Neutrophil (primary cell): ENCODE results near the gene C1QL4.

ENCODE experiments used
- H3K27ac ChIP-seq: fragments of 200-600 bp; sonication (generic); 2 replicates; pipeline ENCODE4 v1.5.1; 2016; ENCODE audit warnings: mild to moderate bottlenecking, moderate library complexity
- H3K27me3 ChIP-seq: fragments of 200-600 bp; sonication (generic); 2 replicates; pipeline ENCODE4 v1.6.0; 2016; ENCODE audit warnings: mild to moderate bottlenecking
- H3K36me3 ChIP-seq: fragments of 200-600 bp; sonication (generic); 2 replicates; pipeline ENCODE4 v1.5.1; 2017
- H3K4me1 ChIP-seq, 2 experiments: fragments of 200-600 bp in 1 of 2; sonication (generic) in 1 of 2; 1 replicate in 1 of 2; 2 replicates in 1 of 2; pipeline versions ENCODE4 v1.5.1 to v1.6.1; 2013 to 2016; ENCODE audit warnings: low read depth in 1 of 2, low read length in 1 of 2, mild to moderate bottlenecking in 1 of 2, moderate library complexity in 1 of 2; ENCODE audit not compliant: control insufficient read depth in 1 of 2, insufficient read depth in 1 of 2
- H3K4me3 ChIP-seq, 2 experiments: fragments of 200-600 bp in 1 of 2; sonication (generic) in 1 of 2; 1 replicate in 1 of 2; 2 replicates in 1 of 2; pipeline ENCODE4 v1.5.1; 2013 to 2016; ENCODE audit warnings: low read depth in 1 of 2, low read length in 1 of 2, mild to moderate bottlenecking in 1 of 2, moderate library complexity in 1 of 2
- H3K9me3 ChIP-seq: fragments of 200-600 bp; sonication (generic); 2 replicates; pipeline ENCODE4 v1.5.1; 2016
- CTCF ChIP-seq: fragments of 200-600 bp; sonication (generic); IDR thresholded peaks from 2 replicates; pipeline ENCODE4 v1.5.1; 2016; ENCODE audit warnings: antibody characterized with exemption

C1QL4 gene

GRCh38 chr12:49340095-49340870, 3.3 kb upstream of the C1QL4 start:
- Histone ChIP-seq H3K4me3 (no peak overlapping the region), H3K27me3 (peaks cover 100% of the 10 kb centered on the region), H3K36me3 (no peaks in the 10 kb centered on the region), H3K27ac (no peak overlapping the region), H3K4me1 (peaks cover 26 to 38% of the 10 kb centered on the region in 2 experiments), H3K9me3 (no peaks in the 10 kb centered on the region)
- no peak for TF ChIP-seq CTCF

- Histone ChIP-seq H3K4me3 (no peak overlapping the region), H3K27ac (no peak overlapping the region), H3K36me3 (no peaks in the 10 kb centered on the region), H3K4me1 (peaks cover 26 to 34% of the 10 kb centered on the region in 2 experiments), H3K27me3 (peaks cover 100% of the 10 kb centered on the region), H3K9me3 (no peaks in the 10 kb centered on the region)
- no peak for TF ChIP-seq CTCF
Observed at GRCh38 chr12:49339464-49339861, 2.5 kb upstream of the C1QL4 start.

- Histone ChIP-seq H3K9me3 (no peaks in the 10 kb centered on the region), H3K27me3 (peaks cover 100% of the 10 kb centered on the region), H3K4me3 (no peak overlapping the region), H3K27ac (no peak overlapping the region), H3K4me1 (peaks cover 26 to 34% of the 10 kb centered on the region in 2 experiments), H3K36me3 (no peaks in the 10 kb centered on the region)
- no peak for TF ChIP-seq CTCF
Observed at GRCh38 chr12:49338830-49339463, 2.0 kb upstream of the C1QL4 start.

GRCh38 chr12:49335955-49336644, 888 bp downstream of the C1QL4 start:
- H3K9me3 ChIP-seq = no peaks in the 10 kb centered on the region
- H3K36me3 ChIP-seq = peaks cover 10% of the 10 kb centered on the region
- H3K4me1 ChIP-seq = peaks cover 8 to 24% of the 10 kb centered on the region in 2 experiments
- no peak overlapping the region for H3K4me3 ChIP-seq
- no peak overlapping the region for H3K27ac ChIP-seq
- TF ChIP-seq CTCF = no peak
- peaks cover 100% of the 10 kb centered on the region for H3K27me3 ChIP-seq

- H3K4me1 ChIP-seq = peaks cover 8 to 24% of the 10 kb centered on the region in 2 experiments
- peaks cover 18% of the 10 kb centered on the region for H3K36me3 ChIP-seq
- H3K27me3 ChIP-seq = peaks cover 92% of the 10 kb centered on the region
- no peak overlapping the region for H3K4me3 ChIP-seq
- H3K27ac ChIP-seq = no peak overlapping the region
- no peak for TF ChIP-seq CTCF
- no peaks in the 10 kb centered on the region for H3K9me3 ChIP-seq
Observed at GRCh38 chr12:49335118-49335954, 1.7 kb downstream of the C1QL4 start.
